GM18507 (cell line): Measurements from ENCODE around the gene CDH4.

Experiments used
- DNase-seq: peaks from one replicate; pipeline ENCODE4 v3.0.0; 2011; ENCODE audit warnings: low read depth; ENCODE audit not compliant: insufficient read length; ENCODE audit errors: extremely low spot score
- FAIRE-seq: peaks from 2 replicates; lab custom pipeline; 2011; peaks lifted over from hg19 to GRCh38; lab: Jason Lieb, UNC

The CDH4 gene

GRCh38 chr20:61745397-61746146, 493.5 kb downstream of the CDH4 start:
- no peak for DNase-seq
- no peak for FAIRE-seq

GRCh38 chr20:61746147-61746646, 494.1 kb downstream of the CDH4 start:
- no peak for DNase-seq
- FAIRE-seq = no peak

GRCh38 chr20:61746781-61747180, 494.7 kb downstream of the CDH4 start:
- FAIRE-seq (no peak), DNase-seq (no peak)

DNA sequence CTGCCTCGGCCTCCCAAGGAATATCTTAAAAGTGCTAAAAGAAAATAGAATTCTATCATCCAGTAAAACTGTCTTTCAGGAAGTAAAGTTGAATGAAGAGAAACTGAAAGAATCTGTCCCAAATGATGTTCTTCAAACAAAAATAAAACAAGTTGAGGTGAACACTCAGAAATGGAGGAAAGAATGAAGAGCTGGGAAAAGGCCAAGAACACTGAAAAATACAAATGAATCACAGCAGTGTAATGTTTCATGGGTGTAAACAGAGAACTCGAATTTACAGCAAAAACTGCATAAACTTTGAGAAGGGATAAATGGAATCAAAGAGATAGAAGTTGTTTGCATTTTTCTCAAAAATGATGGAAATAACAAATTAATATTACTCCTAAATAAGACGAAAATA, 496.3 kb downstream of the CDH4 start:
- no peak for FAIRE-seq
- DNase-seq = no peak

DNA sequence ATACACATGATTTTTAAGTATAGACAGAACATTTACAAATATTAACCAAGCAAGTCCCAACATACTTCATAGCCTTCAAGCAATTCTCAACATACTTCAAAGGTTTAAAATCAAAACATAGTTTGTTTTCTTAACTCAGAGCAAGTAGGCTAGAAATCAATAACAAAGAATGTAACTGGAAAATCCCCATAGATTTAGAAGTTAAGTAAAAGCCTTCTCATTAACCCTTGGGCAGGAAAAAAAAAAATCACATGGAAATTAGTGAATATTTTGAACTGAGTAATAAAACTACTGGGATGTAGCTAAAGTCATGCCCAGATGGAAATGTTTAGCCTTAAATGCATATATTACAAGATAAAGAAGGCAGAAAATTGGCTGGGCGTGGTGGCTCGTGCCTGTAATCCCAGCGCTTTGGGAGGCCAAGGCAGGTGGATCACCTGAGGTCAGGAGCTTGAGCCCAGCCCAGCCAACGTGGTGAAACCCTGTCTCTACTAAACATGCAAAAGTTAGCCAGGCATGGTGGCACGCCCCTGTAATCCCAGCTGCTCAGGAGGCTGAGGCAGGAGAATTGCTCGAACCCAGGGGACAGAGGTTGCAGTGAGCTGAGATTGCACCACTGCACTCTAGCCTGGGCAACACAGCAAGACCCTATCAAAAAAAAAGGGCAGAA, 497.5 kb downstream of the CDH4 start:
- DNase-seq (no peak), FAIRE-seq (no peak)

GRCh38 chr20:61750093-61750492, 498.0 kb downstream of the CDH4 start:
- DNase-seq (no peak), FAIRE-seq (no peak)

GRCh38 chr20:61752576-61752975, 500.5 kb downstream of the CDH4 start:
- no peak for DNase-seq
- FAIRE-seq = no peak

GRCh38 chr20:61753316-61753942, 501.4 kb downstream of the CDH4 start:
- no peak for FAIRE-seq
- no peak for DNase-seq

GRCh38 chr20:61753987-61754956, 502.2 kb downstream of the CDH4 start:
- no peak for DNase-seq
- FAIRE-seq = no peak

GRCh38 chr20:61754976-61755778, 503.1 kb downstream of the CDH4 start:
- DNase-seq = no peak
- no peak for FAIRE-seq

- FAIRE-seq (no peak), DNase-seq (no peak)
These were observed 504.1 kb downstream of the CDH4 start for GRCh38 chr20:61755971-61756845.

DNA sequence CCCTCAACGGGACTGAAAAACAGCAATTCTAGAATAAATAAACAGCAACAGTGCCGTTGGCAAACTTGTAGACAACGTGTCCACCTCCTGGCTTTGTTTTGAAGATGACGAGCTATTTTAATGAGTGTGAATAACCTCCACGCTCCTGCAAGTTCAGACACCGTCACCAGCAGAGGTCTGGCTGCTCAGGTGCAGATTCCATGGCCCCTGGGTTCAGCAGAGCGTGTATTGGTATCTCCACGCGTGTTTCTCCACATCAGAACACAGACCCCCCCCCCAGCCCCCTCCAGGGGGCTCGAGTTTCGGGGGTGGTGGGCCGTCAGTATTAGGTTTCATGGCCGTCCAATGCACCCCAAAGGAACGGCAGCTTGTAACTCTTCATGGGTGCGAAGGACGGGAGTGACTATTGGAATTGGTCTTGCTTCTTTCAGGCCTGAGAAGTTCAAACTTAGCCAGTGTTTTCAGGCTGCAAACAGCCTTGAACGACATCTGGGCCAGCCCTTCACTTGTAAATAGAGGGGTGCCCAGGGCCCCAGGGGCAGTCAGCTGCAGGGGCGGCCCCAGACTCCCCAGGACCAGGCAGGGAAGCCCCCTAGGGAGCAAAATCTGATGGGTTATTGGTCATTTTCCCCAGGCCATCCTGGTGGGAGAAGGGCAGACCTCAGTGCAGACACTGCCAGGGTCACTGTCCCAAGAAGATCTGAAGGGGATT, 505.1 kb downstream of the CDH4 start:
- no peak for DNase-seq
- FAIRE-seq = no peak

GRCh38 chr20:61757678-61758563, 505.9 kb downstream of the CDH4 start:
- FAIRE-seq (no peak), DNase-seq (no peak)

DNA sequence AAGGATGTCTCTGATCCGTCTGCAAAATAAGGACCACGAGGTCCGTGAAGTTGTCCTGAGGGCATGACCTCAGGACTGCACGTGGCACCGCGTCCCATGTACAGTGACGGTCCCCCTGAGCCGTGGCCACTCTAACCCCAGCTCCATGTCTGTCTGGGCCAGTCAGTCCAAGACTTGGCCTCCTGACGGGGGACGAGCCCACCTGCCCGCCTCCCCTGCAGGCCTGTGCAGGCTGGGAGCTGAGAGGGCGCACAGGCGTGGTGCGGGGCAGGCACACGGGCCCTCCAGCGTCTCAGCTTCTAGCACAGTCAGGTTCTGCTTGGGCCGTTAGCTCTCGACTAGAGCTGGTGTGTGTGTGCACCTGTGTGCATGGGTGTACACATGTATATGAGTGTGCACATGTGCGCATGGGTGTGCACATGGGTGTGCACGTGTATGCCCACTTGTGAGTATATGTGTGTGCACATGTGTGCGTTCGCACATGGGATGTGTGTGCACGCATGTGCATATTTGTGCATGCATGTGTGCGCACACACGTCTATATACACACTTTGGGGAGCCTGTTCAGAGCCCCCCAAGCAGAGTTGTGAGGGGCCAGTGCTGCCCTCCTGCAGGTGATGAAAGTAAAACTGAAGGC, 506.6 kb downstream of the CDH4 start:
- FAIRE-seq (no peak), DNase-seq (no peak)

DNA sequence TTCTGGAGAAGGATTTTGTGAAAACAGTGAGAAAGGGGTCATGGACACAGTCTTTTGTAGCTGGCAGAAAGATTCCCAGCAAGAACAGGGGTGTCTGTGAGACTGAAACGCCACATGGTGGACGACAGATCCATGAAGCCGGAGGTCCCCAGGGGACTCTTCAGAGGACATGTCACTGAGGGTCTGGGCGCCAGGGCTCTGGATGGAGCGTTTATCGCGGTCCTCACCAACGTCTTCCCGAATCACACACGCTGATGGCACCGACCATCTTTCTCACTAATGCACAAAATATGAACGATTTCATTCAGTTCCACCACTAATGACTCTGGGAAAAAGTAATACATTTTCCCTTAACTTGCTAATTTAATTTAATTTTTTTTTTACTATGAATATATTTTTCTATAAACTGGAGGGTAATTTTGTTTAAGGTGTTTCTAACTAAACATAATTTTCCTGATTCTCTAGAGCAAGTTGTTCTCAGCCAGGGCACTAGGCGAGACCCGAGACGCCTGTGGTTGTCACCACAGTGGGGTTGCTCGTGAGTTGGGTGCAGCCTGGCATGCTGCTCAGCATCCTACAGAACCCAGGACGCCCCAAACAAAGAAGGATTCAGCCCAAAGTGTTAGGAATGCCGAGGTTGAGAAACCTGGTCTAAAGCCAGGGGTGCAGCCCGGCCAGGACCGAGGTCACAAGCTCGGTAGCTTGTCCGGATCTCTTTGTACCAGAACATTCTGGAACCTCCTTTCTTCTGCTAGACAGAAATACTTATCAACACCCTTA, 507.4 kb downstream of the CDH4 start:
- DNase-seq (no peak), FAIRE-seq (no peak)
